ELR (cell line): Measurements from ENCODE around the gene UNC79.

ENCODE experiments used
- DNase-seq: peaks from one replicate; pipeline ENCODE4 v3.0.0-alpha.2; 2015; ENCODE audit warnings: low read depth

The UNC79 gene

GRCh38 chr14:93749076-93749420 lies 318.3 kb downstream of the UNC79 start:
- DNase-seq, result no peak

GRCh38 chr14:93751946-93752655 lies 321.4 kb downstream of the UNC79 start:
- no peak for DNase-seq

- DNase-seq, result no peak
Measured at GRCh38 chr14:93752980-93753561, 322.3 kb downstream of the UNC79 start.

GRCh38 chr14:93753647-93754046 lies 322.9 kb downstream of the UNC79 start:
- DNase-seq, result no peak

- DNase-seq, result no peak
Measured at GRCh38 chr14:93757206-93757605, 326.5 kb downstream of the UNC79 start.
